GM23338 (cell line): Measurements from ENCODE around the gene PLEKHB1. TPM values are rescaled to one million over a fixed set of nuclear protein-coding genes. Genes with fewer than 3 reads are reported as not detected.

Source experiments
- ATAC-seq: fragments of 200-7000 bp; cut with Tn5 transposase; 3 replicates; pipeline ENCODE4 v1.9.1; 2020
- DNase-seq: peaks from one replicate; pipeline ENCODE4 v3.0.0-alpha.2; 2015; ENCODE audit warnings: low spot score
- H2AFZ ChIP-seq: fragments of 200-600 bp; sonication (generic); 2 replicates; pipeline ENCODE4 v1.8.0; 2016; ENCODE audit warnings: antibody characterized with exemption, mild to moderate bottlenecking, moderate library complexity
- H3F3A ChIP-seq: fragments of 200-600 bp; sonication (generic); replicated peaks from 2 replicates; pipeline ENCODE4 v1.8.0; 2017; ENCODE audit warnings: antibody characterized with exemption, mixed run types, low read depth
- H3K27ac ChIP-seq: fragments of 200-600 bp; sonication (generic); 2 replicates; pipeline ENCODE4 v1.6.1; 2016; ENCODE audit warnings: low read depth
- H3K27me3 ChIP-seq: fragments of 200-600 bp; sonication (generic); 2 replicates; pipeline ENCODE4 v1.8.0; 2016; ENCODE audit warnings: mild to moderate bottlenecking, mixed run types, moderate library complexity; ENCODE audit not compliant: insufficient read depth
- H3K36me3 ChIP-seq: fragments of 200-600 bp; sonication (generic); 2 replicates; pipeline ENCODE4 v1.8.0; 2016; ENCODE audit warnings: mild to moderate bottlenecking; ENCODE audit not compliant: insufficient read depth
- H3K4me1 ChIP-seq: fragments of 200-600 bp; sonication (generic); 2 replicates; pipeline ENCODE4 v1.8.0; 2016; ENCODE audit warnings: mild to moderate bottlenecking, moderate library complexity; ENCODE audit not compliant: insufficient read depth
- H3K4me2 ChIP-seq: fragments of 200-600 bp; sonication (generic); 2 replicates; pipeline ENCODE4 v1.7.1; 2017; ENCODE audit warnings: mixed run types
- H3K4me3 ChIP-seq: fragments of 200-600 bp; sonication (generic); 2 replicates; pipeline ENCODE4 v1.6.1; 2016; ENCODE audit warnings: mixed run types
- H3K79me2 ChIP-seq: fragments of 200-600 bp; sonication (generic); replicated peaks from 2 replicates; pipeline ENCODE4 v1.8.0; 2017; ENCODE audit warnings: mild to moderate bottlenecking; ENCODE audit not compliant: insufficient read depth
- H3K9me2 ChIP-seq: fragments of 200-600 bp; sonication (generic); 2 replicates; pipeline ENCODE4 v1.8.0; 2017; ENCODE audit not compliant: insufficient read depth
- H4K20me1 ChIP-seq: fragments of 200-600 bp; sonication (generic); replicated peaks from 2 replicates; pipeline ENCODE4 v1.8.0; 2017; ENCODE audit warnings: mild to moderate bottlenecking; ENCODE audit not compliant: insufficient read depth
- H3K27ac Mint-ChIP-seq: 2 replicates; pipeline ENCODE4 v1.8.0; 2020; ENCODE audit warnings: inconsistent platforms, mild to moderate bottlenecking, moderate library complexity, mixed read lengths
- H3K27me3 Mint-ChIP-seq: 3 replicates; pipeline ENCODE4 v1.8.0; 2022; ENCODE audit warnings: low read depth, mild to moderate bottlenecking, moderate library complexity, mixed read lengths, inconsistent platforms; ENCODE audit not compliant: insufficient read depth, poor library complexity
- H3K36me3 Mint-ChIP-seq: 3 replicates; pipeline ENCODE4 v1.8.0; 2021; ENCODE audit warnings: low read depth, mild to moderate bottlenecking, inconsistent platforms, moderate library complexity, mixed read lengths
- H3K4me1 Mint-ChIP-seq: 3 replicates; pipeline ENCODE4 v1.8.0; 2020; ENCODE audit warnings: mild to moderate bottlenecking, inconsistent platforms, mixed read lengths
- H3K4me3 Mint-ChIP-seq: 3 replicates; pipeline ENCODE4 v1.8.0; 2021; ENCODE audit warnings: moderate library complexity, mild to moderate bottlenecking, inconsistent platforms, mixed read lengths
- H3K9me3 Mint-ChIP-seq: 3 replicates; pipeline ENCODE4 v1.8.0; 2020; ENCODE audit warnings: moderate library complexity, mild to moderate bottlenecking, inconsistent platforms, mixed read lengths
- CREB1 ChIP-seq: fragments of 250-450 bp; sonication (Bioruptor Pico); IDR thresholded peaks from 2 replicates; pipeline ENCODE4 v1.5.0; 2020; ENCODE audit warnings: low read depth, mild to moderate bottlenecking, moderate library complexity
- CTCF ChIP-seq, 2 experiments: fragments of 200-600 bp in 1 of 2; sonication (generic) in 1 of 2; conservative IDR thresholded peaks; 2 replicates each; pipeline versions ENCODE4 v1.5.1 to v1.6.1; 2016 to 2017; ENCODE audit warnings: antibody characterized with exemption in 2 of 2, low read depth in 2 of 2, mild to moderate bottlenecking in 2 of 2, moderate library complexity in 1 of 2
- EZH2 ChIP-seq: fragments of 200-600 bp; sonication (generic); IDR thresholded peaks from one replicate; pipeline ENCODE4 v1.8.0; 2017; ENCODE audit warnings: antibody characterized with exemption, mild to moderate bottlenecking, low read depth; ENCODE audit not compliant: unreplicated experiment
- JUNB ChIP-seq: IDR thresholded peaks from one replicate; pipeline ENCODE4 v1.6.1; 2016; ENCODE audit warnings: antibody characterized with exemption; ENCODE audit not compliant: unreplicated experiment
- NANOG ChIP-seq: IDR thresholded peaks from 2 replicates; pipeline ENCODE4 v1.6.1; 2016; ENCODE audit warnings: antibody characterized with exemption, borderline replicate concordance
- REST ChIP-seq: IDR thresholded peaks from one replicate; pipeline ENCODE4 v1.6.1; 2018; ENCODE audit warnings: antibody characterized with exemption; ENCODE audit not compliant: unreplicated experiment
- STAT1 ChIP-seq: IDR thresholded peaks from one replicate; pipeline ENCODE4 v1.6.1; 2016; ENCODE audit warnings: antibody characterized with exemption; ENCODE audit not compliant: unreplicated experiment
- ZNF114 ChIP-seq: fragments of 250-450 bp; sonication (Bioruptor Pico); IDR thresholded peaks from 2 replicates; pipeline ENCODE4 v1.5.0; 2020; ENCODE audit warnings: mild to moderate bottlenecking, moderate library complexity
- ZNF331 ChIP-seq: fragments of 250-450 bp; sonication (Bioruptor Pico); IDR thresholded peaks from 2 replicates; pipeline ENCODE4 v1.5.0; 2020; ENCODE audit warnings: low read depth, mild to moderate bottlenecking, moderate library complexity
- ZNF462 ChIP-seq: fragments of 250-450 bp; sonication (Bioruptor Pico); IDR thresholded peaks from 2 replicates; pipeline ENCODE4 v1.5.0; 2020; ENCODE audit warnings: mild to moderate bottlenecking, moderate library complexity
- polyA plus RNA-seq: library from polyadenylated mRNA; unstranded; fragments of >200 nt; fragmentation: Nextera tagmentation; extraction: Ambion mirVana; gene quantifications from 2 replicates; pipeline ENCODE4 v1.2.1, GENCODE V29; 2016
- total RNA-seq: library from RNA; depleted of rRNA; stranded (reverse); fragments of >200 nt; shearing (Covaris generic); gene quantifications from 2 replicates; pipeline ENCODE4 v1.2.3, GENCODE V29; 2014

Gene PLEKHB1
- total and polyA plus RNA-seq, 2 experiments from 2014 or later: 20.1 to 20.8 TPM

GRCh38 chr11:73652856-73653559 is 6.6 kb downstream of the PLEKHB1 start:
- no peak overlapping the region for H2AFZ ChIP-seq
- peaks cover 25% of the 10 kb centered on the region for H3K4me1 Mint-ChIP-seq
- H3K36me3 ChIP-seq: no peaks in the 10 kb centered on the region
- H3K4me2 ChIP-seq: no peak overlapping the region
- H3K79me2 ChIP-seq: no peaks in the 10 kb centered on the region
- peaks cover 6% of the 10 kb centered on the region; the same call in 1 of the 2 replicates for H3K27me3 ChIP-seq
- no peaks in the 10 kb centered on the region for H3K9me3 Mint-ChIP-seq
- DNase-seq: no peak
- no peak for TF ChIP-seq NANOG
- TF ChIP-seq ZNF331 (CRISPR knock-in tag): no peak
- TF ChIP-seq CREB1 (CRISPR knock-in tag): no peak
- no peak for TF ChIP-seq JUNB
- TF ChIP-seq ZNF462 (CRISPR knock-in tag): no peak
- no peak for TF ChIP-seq STAT1
- no peak for TF ChIP-seq REST
- no peak for TF ChIP-seq EZH2
- no peak for TF ChIP-seq ZNF114
- TF ChIP-seq CTCF (conservative IDR thresholded peaks at IDR 0.05; ENCODE audit: low read depth in 2 of 2): no peak
- no peak overlapping the region for H3K27ac ChIP-seq
- no peaks in the 10 kb centered on the region for H3K36me3 Mint-ChIP-seq
- H3K4me3 Mint-ChIP-seq: no peak overlapping the region
- no peaks in the 10 kb centered on the region; the same call in 1 of the 2 replicates for H4K20me1 ChIP-seq
- H3K27me3 Mint-ChIP-seq: peaks cover 7% of the 10 kb centered on the region
- no peaks in the 10 kb centered on the region for H3K9me2 ChIP-seq
- H3K27ac Mint-ChIP-seq: no peak overlapping the region
- H3K4me3 ChIP-seq: no peak overlapping the region
- no peak for ATAC-seq
- peaks cover 9% of the 10 kb centered on the region; the same call in 1 of the 2 replicates for H3K4me1 ChIP-seq
- H3F3A ChIP-seq: 0 out of 2 replicates have a peak, but pooled peaks cover 3% of the 10 kb centered on the region
